HG02840 (cell line): ENCODE results near the gene GGT6.
"Not testable (repeated sequence)": the region's sequence is repeated elsewhere in the genome, so short reads cannot be mapped to it uniquely, and the experiment has no call there.

Source experiments
- ATAC-seq: cut with Tn5 transposase; IDR thresholded peaks from one replicate; pipeline ENCODE4 v1.9.1; 2021; ENCODE audit warnings: mild to moderate bottlenecking, moderate library complexity, moderate number of reproducible peaks; ENCODE audit not compliant: unreplicated experiment, low FRiP score

Gene GGT6

DNA sequence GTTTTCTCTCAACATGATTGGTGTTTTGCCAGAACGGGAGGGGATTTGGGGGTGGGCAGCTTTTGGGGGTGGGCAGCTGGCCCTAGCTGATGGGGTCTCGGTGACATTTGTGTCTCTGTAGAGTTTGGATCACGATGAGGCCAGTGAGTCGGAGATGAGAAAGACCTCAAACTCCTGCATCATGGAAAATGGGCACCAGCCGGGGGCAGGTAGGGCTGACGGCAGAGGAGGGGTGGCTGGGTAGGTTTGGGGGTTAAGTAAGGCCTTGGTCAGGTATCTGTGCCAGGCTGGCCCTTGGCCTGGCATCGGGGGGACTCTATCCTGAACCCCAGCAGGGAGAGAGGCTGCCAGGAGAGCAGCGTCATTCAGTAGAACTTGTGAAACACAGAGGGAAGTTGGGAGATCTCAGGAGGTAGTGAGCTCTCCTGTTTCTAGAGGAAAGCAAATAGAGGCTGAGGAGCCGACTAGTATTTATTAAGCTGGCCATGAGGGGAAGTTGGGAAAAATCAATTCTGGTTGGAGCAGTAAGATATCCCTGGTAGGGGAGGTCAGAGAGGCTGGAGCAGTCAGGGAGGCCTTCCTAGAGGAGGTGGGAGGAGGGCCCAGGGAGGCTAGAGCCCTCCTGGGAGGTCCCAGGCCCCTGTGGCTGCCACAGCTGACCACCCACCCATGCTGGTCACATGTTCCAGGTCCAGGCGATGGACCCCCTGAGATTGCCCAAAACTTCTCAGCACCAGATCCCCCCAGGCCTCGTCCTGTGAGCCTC lies 32.0 kb upstream of the GGT6 start:
- ATAC-seq: no peak

GRCh38 chr17:4591529-4591928 lies 31.2 kb upstream of the GGT6 start:
- ATAC-seq: no peak

DNA sequence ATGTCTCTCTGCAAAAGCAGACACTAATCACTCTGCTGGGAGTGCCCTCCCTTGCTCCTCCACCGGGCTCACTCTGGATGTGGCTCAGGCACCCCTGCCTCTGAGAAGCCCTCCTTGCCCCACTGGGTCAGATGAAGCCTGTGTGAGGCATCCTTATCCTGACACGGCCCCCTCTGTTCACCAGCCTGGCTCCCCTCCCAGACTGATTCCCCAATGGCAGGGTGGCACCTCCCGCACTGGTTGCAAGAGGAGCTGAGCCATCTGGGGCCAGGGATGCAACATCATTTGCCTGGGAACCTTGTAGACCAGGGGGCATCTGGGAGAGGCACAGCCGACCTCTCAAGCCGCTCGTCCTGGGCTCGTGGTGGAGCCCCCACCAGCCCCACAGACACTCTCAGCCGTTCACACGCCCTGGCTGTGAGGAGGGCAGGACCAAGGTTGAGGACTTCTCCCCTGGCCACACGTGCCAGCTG lies 30.6 kb upstream of the GGT6 start:
- no peak for ATAC-seq

GRCh38 chr17:4590042-4590441 lies 29.7 kb upstream of the GGT6 start:
- ATAC-seq: not testable (repeated sequence)

DNA sequence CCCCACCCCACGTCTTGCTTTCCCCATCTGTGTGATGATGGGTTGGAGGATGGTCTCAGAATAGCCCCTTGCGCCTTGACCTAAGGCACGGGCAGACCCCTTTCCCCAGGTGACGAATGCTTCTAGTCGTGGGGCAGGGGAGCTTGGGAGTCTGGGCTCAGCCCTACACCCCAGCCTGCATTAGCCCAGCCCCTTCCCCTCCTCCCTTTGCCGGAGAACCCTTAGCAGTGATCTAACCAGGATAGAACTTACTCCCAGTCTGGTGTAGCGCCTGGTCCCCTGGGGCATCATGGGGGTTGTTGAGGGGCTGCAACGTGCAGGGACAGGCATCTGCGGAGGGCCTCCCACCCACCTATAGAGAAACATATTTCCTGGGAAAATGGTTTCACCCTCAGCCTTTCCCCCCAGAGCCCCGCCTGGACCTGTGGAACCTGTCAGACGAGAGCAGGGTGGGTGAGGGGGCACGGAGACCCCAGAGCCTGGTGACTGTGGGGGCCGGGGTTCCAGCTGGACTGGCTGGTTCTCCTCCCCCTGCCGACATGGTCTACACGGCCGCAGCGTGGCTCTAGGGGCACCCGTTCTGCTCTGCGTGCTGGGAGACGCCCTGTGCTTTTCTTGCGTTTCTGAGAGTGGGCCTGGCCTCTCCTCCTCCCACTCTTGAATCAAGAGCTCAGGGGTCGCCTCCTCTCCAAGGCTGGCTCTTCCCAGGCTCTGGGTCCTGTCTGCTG lies 28.7 kb upstream of the GGT6 start:
- no peak for ATAC-seq

DNA sequence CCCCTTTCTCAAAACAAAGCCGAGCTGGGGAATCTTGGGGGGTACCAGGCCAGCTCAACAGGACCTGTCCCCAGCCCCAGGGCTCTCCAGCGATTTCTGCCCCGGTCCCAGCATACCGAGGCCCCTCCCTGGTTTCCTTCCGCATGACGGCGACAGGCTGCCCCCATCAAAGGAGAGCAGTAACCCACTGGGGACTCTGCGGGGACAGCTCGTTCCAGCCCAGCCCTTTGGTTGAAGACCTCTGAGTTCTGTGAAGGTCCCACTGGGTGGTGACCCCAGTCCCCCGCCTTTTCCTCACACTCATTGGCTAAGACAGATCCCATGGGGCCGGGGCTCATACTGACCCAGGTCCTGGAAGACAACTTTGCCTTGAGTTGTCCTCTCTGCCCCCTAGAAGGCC lies 28.0 kb upstream of the GGT6 start:
- ATAC-seq: no peak

DNA sequence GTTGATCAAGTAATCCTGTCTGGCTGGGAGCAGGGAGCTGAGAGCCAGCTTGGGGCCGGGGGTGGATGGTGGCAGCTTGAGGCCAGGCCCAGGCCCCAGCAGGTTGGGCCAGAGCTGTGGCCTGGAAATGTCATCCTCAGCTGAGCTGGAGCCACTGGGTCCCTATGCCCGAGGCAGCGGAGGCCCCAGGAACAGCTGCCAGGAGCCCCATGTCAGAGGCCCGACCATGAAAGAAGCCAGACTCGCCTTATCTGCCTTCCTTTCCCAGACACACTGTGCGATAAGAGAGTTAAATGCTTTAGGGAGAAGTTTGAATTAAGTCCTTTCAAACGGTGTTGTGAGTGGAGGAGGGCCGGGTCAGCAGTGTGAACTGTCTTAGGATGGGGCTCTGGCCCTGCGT lies 27.4 kb upstream of the GGT6 start:
- no peak for ATAC-seq

- no peak for ATAC-seq
Measured at GRCh38 chr17:4587195-4587594, 26.8 kb upstream of the GGT6 start.

GRCh38 chr17:4586043-4586442 lies 25.7 kb upstream of the GGT6 start:
- ATAC-seq: no peak

DNA sequence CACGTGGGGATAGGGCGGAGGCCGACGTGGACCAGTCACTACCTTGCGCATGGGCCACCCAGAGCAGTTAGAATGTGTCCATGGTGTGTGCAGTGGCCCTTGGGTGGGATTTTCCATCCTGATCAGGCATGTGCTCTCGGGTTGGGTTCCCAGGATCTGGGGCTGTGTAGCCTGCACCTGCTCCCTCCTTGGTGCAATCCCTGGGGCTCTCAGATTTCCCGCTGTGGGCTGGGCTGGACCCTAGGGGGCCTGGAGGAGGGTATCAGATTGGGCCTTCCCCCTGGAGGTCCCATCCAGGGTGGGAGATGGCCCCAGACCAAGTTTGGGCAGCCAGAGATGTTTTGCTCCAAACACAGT lies 25.2 kb upstream of the GGT6 start:
- no peak for ATAC-seq

- ATAC-seq: no peak
Measured at GRCh38 chr17:4584917-4585637, 24.7 kb upstream of the GGT6 start.

- ATAC-seq: no peak
Measured at GRCh38 chr17:4584101-4584916, 23.9 kb upstream of the GGT6 start, which contains the start of gene SMTNL2. SMTNL2 (plus strand) TSS chr17:4584529; CDS start chr17:4584606, 77 bp downstream.

GRCh38 chr17:4583782-4584100 lies 23.4 kb upstream of the GGT6 start:
- no peak for ATAC-seq

GRCh38 chr17:4583206-4583605 lies 22.8 kb upstream of the GGT6 start:
- no peak for ATAC-seq

GRCh38 chr17:4582691-4583090 lies 22.3 kb upstream of the GGT6 start:
- ATAC-seq: no peak

GRCh38 chr17:4582101-4582501 lies 21.7 kb upstream of the GGT6 start:
- ATAC-seq: no peak

DNA sequence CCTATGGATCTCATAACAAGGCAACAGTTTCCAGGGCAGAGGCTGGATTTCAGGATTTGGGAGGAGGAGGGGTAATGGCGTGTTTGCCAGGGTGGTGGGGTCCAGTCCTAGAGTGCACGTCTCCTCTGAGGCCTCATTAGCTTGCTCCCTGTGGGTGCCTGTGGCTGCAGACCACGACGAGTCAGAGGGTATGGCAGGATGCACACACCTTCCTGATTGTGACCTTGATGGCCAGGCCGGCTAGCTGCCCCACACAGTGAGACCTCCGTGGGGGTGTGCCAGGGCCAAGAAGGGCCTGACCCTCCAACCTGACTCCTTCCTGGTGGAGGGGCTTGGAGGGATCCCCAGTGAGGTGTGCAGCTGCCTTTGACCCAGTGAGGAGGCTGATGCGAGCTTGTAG lies 19.9 kb upstream of the GGT6 start:
- ATAC-seq: no peak

- no peak for ATAC-seq
Measured at GRCh38 chr17:4579678-4580077, 19.3 kb upstream of the GGT6 start.

GRCh38 chr17:4578349-4578748 lies 18.0 kb upstream of the GGT6 start:
- not testable (repeated sequence) for ATAC-seq

GRCh38 chr17:4577386-4577993 lies 17.1 kb upstream of the GGT6 start:
- no peak for ATAC-seq
